Kidney capillary endothelial cell (primary cell): ENCODE results near the gene CCNE1.
"Not testable (repeated sequence)": the region's sequence is repeated elsewhere in the genome, so short reads cannot be mapped to it uniquely, and the experiment has no call there.

Experiments
- DNase-seq: peaks from one replicate; pipeline ENCODE4 v3.0.0-alpha.2; 2018; ENCODE audit warnings: low spot score

The CCNE1 gene

DNA sequence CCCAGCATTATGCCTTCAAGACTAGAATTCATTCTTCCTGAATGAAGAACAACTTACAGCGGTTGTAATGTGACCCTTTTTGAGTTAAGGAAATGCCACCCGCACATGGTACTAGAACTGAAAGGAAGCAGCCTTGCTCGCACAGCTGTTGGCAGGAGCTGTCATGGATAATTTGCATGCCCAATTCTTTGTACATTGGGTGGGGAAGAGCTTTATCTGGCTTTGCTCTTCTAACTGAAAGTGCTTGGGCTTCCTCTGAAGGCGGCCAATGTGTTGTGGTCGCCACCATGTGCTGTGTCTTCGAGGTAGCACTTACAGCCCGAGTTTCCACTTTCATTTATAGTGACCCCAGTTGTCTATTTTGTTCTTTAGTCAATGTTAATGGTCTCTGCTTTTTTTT is 3.4 kb downstream of the CCNE1 start:
- no peak for DNase-seq

DNA sequence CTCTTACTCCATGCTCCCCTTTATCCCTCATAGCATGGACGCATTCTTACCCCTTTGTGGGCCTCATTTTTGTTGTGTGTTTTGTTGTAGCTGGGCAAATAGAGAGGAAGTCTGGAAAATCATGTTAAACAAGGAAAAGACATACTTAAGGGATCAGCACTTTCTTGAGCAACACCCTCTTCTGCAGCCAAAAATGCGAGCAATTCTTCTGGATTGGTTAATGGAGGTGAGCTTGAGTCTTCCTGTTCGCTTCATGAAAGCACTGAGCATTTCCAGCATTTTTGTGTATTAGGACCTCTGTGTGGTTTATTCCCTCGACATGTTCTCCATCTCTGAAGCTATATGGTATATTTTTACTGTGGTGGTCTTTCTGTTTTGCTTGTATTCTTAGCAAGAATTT is 5.5 kb downstream of the CCNE1 start:
- DNase-seq, result no peak

DNA sequence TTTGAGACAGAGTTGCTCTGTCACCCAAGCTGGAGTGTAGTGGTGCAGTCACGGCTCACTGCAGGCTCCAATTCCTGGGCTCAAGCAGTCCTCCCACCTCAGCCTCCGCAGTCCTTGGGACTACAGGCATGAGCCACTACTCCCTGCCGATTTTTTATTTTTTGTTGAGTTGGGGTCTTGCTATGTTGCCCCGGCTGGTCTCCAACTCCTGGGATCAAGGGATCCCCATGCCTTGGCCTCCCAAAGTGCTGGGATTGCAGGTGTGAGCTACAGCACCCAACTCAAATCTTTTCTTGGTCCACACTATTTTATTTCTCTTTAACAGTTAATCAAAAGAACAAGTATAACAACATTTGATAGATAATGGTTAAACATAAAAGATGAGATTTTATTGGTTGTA is 7.5 kb downstream of the CCNE1 start:
- no peak for DNase-seq

DNA sequence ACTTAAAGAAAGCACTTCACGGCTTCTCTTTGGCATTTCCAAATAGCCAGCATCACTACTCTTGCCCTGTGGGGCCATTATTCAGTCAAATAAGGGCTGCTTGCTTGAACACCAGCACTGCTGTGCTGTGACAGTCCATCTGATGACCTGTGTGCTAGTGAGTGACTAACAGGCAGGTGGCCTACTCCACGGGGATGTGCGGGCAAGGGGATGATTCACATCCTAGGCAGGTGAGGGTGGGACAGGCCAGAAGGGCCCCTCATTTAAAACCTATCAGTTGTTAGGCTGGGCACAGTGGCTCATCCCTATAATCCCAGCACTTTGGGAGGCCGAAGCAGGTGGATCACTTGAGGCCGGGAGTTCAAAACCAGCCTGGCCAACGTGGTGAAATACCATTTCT is 8.2 kb downstream of the CCNE1 start:
- no peak for DNase-seq

DNA sequence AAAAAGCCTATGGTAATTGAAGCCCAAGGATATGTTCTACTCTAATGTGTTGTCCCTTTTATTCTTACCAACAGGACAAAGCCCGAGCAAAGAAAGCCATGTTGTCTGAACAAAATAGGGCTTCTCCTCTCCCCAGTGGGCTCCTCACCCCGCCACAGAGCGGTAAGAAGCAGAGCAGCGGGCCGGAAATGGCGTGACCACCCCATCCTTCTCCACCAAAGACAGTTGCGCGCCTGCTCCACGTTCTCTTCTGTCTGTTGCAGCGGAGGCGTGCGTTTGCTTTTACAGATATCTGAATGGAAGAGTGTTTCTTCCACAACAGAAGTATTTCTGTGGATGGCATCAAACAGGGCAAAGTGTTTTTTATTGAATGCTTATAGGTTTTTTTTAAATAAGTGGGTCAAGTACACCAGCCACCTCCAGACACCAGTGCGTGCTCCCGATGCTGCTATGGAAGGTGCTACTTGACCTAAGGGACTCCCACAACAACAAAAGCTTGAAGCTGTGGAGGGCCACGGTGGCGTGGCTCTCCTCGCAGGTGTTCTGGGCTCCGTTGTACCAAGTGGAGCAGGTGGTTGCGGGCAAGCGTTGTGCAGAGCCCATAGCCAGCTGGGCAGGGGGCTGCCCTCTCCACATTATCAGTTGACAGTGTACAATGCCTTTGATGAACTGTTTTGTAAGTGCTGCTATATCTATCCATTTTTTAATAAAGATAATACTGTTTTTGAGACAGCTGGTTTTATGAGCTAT is 12.0 kb downstream of the CCNE1 start:
- DNase-seq, result no peak

DNA sequence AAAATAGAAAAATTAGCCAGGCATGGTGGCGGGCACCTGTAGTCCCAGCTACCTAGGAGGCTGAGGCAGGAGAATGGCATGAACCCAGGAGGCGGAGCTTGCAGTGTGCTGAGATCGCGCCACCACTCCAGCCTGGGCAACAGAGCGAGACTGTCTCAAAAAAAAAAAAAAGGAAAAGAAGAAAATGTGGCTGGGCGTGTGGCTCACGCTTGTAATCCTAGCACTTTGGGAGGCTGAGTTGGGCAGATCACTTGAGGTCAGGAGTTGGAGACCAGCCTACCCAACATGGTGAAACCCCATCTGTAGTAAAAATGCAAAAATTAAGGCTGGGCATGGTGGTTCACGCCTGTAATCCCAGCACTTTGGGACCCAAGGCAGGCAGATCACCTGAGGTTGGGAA is 13.5 kb downstream of the CCNE1 start:
- DNase-seq, result not testable (repeated sequence)

DNA sequence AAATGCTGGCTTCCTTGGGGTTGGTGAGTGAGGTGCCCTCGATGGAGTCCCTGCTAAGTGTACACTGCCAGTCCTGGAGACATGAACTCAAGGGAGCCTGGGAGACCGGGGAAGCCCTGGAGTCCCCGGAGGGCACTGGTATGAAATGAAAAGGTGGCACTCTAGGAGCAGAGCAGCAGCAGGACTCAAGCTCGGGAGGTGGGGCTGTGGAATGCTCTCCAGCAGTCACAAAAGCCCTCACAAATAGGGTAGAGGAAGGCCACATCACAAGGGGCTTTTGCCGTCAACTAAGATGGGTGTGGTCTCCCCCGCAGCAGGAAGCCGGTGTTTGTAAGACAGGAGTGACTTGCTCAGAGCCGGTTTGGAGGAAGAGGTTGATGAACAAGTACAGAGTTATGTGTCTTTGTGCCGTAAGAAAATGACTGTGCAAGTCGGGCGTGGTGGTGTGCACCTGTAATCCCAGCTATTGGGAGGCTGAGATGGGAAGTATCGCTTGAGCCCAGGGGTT is 19.3 kb downstream of the CCNE1 start:
- no peak for DNase-seq

DNA sequence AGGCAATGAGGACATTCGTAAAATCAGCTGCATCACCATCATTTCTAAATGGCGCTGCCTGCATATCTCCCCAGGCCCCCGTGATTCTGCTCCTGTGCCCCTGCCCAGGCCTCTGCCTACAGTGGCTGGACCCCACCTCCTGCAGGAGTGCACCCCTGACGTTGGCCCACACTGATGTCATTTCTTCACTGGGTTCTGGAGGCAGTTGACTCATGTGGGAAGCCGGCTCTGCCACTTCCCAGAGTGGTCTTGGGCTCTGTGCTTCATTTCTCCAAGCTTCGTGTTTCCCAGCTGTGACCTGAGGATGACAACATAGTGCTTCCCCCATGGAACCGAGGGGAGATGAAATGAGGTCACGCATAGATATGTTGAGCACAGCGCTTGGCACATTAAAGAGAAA is 19.9 kb downstream of the CCNE1 start:
- DNase-seq, result no peak

DNA sequence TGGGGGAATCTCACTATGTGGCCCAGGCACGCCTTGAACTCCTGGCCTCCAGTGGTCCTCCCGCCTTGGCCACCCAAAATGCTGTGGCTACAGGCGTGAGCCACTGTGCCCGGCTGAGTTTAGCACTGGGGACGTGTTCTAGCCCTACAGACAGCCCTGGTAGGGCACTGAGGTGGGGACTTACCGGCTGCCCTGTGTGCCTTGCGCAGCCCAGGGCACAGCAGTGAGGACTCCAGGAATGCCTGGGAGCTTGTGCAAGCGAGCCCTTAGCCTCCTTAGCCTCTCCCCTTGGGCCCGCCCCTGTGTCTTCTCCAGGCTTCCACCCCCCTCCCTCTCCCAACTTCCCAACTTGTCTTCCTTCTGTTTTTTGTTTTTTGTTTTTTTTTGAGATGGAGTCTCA is 21.0 kb downstream of the CCNE1 start:
- no peak for DNase-seq

DNA sequence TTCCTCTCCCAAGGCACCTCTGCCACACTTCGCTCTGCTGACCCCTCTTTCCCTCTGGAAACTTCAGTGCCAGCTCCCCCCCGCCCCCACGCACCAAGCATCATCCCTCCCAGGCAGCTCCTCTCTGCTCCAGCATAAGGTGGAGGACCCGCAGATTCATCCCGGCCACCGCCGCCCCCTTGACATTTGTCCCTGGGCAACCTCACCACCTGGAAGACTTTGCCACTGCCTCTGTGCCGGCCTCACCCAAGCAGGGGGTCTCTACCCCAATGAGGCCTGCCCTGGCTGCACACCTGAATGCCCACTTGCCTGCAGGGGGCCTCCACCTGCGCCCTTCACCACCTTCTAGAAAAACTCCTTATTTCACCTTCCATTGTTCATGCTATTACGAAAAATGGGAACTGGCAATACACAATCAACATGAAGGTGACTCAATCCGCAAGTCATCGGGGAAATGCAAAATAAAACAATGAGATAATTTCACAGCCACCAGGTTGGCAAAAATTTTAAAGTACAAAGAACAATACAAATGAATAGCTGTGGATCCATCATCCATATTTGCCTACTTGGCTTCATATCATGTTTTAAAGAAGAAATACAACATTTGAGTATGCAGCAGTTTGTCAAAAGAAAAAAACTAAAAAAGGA is 21.9 kb downstream of the CCNE1 start:
- DNase-seq, result no peak

DNA sequence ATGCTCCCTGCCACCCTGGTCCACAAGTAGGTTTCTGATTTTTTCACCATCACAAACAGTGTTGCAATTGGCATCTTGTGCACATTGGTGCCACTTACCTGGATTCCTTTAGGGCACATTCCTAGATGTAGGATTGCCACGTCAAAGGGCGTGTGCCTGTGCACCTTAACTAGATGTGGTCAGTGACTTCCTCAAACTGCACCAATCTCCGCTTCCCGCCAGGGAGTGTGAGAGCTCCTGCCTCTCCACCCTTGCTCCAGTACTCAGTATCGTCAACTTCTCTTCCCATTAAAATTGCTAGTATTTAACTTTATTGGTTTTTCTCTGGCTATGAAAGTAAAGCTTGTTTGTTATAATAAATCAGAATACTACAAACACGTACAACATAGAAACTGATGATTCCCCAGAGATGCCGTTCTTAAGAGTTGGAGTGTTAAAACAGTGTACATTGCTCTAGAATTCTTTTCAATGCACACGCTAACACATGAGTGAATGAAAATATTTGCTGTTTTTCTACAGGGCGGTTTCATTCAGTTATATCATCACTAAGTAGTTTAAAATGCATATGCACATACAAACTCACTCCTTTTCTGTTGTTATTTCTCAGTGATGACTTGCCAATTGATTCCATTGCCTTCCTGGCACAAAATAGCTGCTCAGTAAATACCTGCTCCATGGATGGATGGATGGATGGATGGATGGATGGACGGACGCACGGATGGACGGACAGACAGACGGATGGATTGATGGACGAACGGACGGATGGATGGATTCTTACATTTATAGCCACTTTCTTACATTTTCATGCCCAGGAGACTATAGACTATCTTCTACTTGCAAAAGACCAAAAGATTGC is 23.4 kb downstream of the CCNE1 start:
- no peak for DNase-seq

DNA sequence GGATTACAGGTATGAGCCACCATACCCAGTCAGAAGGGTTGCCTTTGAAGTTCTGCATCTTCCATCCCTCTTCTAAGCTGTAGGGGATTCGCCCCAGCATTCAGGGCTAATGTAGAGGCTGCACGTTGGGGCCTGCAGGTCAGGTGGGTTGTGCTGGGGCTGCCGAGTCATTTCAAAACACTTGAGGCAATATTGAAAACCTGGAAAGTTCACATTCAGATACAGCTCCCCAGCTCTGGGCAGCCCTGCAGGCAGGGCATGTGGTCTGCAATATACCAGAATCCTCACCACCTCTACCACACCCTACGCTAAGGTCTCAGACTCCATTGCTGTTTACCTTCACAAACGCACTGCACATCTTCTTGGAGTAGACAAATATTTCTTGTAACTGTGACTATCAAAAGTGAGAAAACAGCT is 24.6 kb downstream of the CCNE1 start:
- no peak for DNase-seq

DNA sequence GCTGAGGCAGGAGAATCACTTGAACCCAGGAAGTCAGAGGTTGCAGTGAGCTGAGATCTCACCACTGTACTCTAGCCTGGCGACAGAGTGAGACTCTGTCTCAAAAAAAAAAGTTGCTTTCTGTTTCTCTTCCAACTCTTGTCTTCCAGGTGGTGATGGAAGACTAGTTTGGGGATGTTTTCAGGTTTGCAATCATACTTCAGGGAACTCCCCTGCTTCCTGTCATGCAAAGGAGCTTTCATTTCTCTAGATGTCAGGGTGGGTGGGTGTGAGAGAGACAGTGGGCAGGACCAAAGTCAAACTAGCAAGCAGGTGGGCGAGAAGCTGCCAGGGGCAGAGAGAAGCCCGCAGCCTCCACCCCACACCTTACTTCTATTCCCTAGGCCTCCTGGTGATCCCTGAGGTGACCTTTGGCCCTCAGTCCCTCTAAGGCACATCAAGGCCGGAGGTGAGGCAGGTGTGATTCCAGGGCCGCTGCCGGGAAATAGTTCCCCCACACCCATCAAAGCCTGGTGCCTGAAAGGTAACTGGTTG is 25.7 kb downstream of the CCNE1 start:
- DNase-seq, result no peak

DNA sequence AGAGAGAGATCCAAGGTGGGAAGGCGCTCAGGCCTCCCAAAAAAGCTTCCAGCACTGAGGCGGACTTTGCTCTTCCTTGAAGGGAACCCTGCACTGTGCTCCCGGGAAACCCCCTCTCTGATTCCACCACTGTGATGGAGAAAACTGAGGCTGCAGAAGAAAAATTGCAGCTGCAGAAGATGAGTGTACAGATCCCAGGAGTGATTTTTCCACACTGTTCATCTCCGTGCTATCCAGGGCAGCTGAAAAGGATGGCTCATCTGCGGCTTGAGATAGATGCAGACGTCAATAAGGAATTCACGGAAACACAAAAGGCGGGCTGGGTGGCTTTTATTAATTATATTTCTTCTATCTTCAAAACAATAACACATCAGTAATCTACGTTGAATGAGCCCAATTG is 26.2 kb downstream of the CCNE1 start:
- no peak for DNase-seq

DNA sequence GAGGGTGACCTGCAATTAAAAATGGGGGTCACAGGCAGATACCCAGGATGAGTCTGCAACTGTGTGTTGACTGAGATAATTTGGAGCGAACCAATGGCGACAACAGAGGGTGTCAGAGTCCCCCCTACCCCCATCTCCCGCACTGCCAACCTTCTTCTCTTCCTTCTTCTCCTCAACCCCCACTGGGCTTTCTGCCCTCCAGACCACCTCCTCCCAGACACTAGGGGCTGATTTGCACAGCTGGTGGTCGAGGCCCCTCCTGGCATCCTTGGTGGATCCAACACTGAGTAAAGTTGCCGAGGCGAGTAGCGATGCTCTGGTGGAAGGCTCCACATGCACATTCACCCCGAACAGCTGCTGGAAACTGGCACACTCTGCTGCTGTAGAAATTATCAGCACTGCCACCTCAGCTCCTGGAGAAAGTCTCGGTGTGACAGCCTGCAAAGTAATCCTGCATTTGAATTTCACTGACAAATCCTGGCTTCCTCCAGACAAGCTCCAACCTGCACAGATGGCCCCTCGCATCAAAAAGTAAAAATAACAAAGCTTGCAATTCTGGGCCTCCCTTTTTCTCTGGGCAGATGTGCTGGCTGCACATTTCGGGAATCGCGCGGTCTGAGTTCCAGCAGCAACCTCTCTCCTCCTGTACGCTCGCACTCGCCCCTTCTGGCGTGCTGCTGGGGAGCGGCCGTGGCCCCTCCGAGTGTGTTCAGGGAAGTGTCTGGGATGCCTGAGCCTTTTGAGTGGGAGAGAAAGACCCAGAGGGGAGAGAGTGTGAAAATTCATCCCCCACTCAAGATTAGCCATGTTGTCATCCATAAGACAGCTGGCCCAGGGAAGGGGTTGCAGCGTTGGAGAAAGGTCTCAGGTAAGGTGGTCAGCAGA is 28.5 kb downstream of the CCNE1 start:
- DNase-seq, result no peak

DNA sequence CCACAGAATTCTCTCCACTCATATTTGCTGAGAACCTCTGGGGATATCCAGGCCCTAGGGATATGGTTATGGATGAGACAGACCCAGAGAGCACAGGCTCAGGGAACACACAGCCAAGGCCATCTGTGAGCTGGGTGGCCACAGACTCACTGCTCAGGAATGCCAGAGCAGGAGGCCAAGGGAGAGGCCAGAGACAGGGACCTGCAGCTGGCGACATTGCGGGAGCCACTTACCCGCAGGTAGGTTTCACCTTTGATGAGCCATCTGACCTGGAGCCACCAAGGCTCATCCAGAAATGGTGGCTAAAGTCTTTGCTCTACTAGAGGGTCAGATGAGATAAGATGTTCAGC is 29.4 kb downstream of the CCNE1 start:
- DNase-seq, result no peak

DNA sequence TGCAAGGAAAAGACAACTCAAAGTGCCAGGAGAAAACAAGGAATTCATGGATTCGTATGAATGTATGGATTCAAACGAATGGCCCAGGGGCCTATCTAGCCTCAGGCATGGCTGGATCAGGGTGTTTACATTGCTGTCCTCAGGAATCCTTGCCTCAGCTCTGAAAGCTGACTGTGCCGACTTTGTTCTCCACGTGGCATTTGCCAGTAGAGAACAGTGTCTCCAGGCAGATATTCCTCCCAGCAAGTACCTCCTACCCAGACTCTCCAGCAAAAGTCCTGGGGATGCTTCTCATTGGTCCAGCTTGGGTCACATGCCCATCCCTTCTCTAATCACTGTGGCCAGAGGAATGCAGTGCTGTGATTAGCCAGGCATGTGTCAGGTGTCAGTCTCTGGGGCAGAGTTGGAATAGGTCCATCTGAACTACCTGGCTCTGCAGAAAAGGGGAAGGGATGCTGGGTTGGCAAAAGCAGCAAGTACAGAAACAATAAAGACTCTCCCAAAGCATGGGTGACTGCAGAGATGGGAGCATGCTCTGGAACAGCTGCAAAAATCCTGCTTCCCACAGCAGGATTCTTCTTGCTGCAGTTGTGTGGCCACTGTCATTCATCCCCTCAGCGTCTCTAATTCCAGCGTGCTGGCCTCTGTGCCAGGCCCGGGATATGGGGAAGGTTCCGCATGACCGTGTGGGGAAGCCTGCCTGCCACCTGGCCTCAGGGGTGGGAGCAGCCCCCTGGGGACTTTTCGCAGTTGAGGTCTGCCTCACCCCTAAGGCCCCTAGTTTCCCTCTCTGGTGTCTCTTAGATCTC is 30.0 kb downstream of the CCNE1 start:
- no peak for DNase-seq

DNA sequence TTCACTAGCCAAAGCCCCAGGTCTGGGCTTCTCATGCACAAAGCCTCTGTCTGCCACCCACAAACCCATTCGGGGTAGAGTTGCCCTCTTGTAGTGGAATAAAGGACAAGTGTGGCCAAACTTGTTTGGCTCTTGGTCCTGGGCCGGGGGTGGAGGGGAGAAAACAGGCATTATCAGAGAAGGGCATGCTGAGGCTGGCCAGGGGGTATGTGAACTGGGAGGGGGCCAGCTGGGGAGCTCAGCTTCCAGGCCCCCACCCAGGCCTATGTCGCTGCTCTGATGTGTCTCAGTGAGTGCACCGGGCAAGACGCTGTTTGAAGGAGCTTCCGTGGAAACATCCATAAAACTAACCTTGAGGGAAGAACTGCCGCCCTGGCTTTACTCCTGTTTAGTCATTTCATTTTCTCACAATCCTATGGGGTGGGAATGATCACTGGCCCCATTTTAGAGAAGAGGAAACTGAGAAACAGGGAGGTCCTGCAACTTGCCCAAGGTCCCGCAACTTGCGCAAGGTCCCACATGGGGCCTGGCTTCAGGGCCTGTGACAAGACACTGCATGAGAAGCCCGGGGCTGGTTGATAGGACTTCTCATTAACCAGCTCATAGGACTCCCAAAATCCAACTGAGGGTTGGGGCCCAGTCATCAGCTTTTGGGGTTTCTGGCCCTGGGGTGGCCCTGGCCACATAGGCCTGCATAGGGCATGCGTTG is 30.8 kb downstream of the CCNE1 start:
- no peak for DNase-seq

DNA sequence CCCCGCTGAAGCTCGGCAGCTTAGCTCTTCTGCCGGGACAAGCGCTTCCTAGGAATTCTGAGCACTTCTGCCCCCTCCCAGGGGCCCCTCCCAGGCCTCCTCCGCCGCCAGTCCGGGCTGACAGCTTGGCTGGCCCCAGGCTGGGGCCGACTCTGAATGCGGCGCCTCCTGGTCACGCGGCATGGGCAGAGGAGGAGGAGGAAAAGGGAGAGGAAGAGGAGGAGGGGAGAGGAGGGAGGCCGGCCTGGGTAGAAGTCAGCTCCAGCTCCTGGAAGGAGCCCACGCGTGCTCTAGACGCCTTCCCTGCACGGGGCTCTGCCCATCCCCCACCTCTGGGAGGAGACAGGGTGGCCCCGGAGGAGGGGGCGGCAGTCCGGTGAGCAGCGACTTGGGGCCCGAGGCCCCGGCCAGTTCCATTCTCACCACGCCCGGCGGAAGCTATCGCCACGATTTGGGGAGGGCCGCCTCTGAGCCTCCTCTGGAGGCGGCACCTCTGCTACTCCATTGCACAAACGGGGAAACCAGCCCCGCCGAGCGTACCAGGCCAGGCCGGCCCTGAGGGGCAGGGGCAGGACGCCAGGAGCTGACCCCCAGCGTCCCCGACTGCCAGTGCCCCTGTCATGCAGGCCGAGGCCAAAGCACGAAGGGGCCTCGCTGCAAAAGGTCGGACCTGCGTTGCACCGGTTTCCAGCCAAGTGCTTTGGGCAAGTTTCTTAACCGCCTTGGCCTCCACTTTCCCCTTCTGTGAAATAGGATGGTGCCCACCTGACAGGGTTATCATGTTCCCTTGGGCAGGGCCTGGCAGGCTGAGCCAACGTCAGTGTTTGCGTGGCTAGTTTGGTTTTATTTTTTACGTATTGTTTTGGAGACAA is 31.6 kb downstream of the CCNE1 start:
- no peak for DNase-seq
